H1 (cell line): ENCODE data around the gene TWIST2. TPM values are rescaled to one million over a fixed set of nuclear protein-coding genes. Genes with fewer than 3 reads are reported as not detected.

Experiments
- CTCF ChIA-PET: fragments of 300-600 bp; sonication (Branson Sonifier 250); formaldehyde crosslinking; loops from one replicate; lab custom pipeline; 2021; ENCODE audit not compliant: partially characterized antibody; lab: Charles Lee
- POLR2A ChIA-PET: fragments of 300-600 bp; sonication (Branson Sonifier 250); formaldehyde crosslinking; loops from one replicate; lab custom pipeline; 2021; ENCODE audit warnings: inconsistent platforms; ENCODE audit not compliant: partially characterized antibody; lab: Charles Lee
- DNase-seq, 2 experiments: peaks; one replicate each; pipeline versions ENCODE4 v3.0.0 to v3.0.0-alpha.2; 2010 to 2022; ENCODE audit warnings: low spot score in 2 of 2, low read depth in 1 of 2, mixed read lengths in 1 of 2
- FAIRE-seq: peaks from 2 replicates; lab custom pipeline; 2011; peaks lifted over from hg19 to GRCh38; lab: Jason Lieb, UNC
- H2AFZ ChIP-seq: 2 replicates; pipeline ENCODE4 v1.8.1; 2012; ENCODE audit warnings: low read length, inconsistent platforms
- H2AK5ac ChIP-seq: 2 replicates; pipeline ENCODE4 v1.6.1; 2013; ENCODE audit warnings: low read depth, low read length
- H2BK120ac ChIP-seq: replicated peaks from 2 replicates; pipeline ENCODE3; 2013; ENCODE audit warnings: low read depth, low read length, inconsistent platforms
- H2BK12ac ChIP-seq: 2 replicates; pipeline ENCODE4 v1.6.1; 2013; ENCODE audit warnings: low read depth, low read length
- H2BK15ac ChIP-seq: 2 replicates; pipeline ENCODE4 v1.6.1; 2013; ENCODE audit warnings: low read length
- H2BK20ac ChIP-seq: 2 replicates; pipeline ENCODE4 v1.6.1; 2013; ENCODE audit warnings: low read length
- H2BK5ac ChIP-seq: 2 replicates; pipeline ENCODE4 v1.6.1; 2013; ENCODE audit warnings: low read depth, low read length
- H3K14ac ChIP-seq: 2 replicates; pipeline ENCODE4 v1.6.1; 2013; ENCODE audit warnings: inconsistent platforms; ENCODE audit not compliant: insufficient read length
- H3K18ac ChIP-seq: 2 replicates; pipeline ENCODE4 v1.6.1; 2013; ENCODE audit warnings: low read length; ENCODE audit errors: extremely low read depth
- H3K23ac ChIP-seq: 2 replicates; pipeline ENCODE4 v1.6.1; 2013; ENCODE audit warnings: inconsistent platforms; ENCODE audit not compliant: insufficient read length
- H3K23me2 ChIP-seq: 2 replicates; pipeline ENCODE4 v1.6.1; 2013; ENCODE audit warnings: low read depth, low read length
- H3K27ac ChIP-seq: 2 replicates; pipeline ENCODE4 v1.6.1; 2011; ENCODE audit warnings: low read depth, low read length, inconsistent platforms
- H3K27me3 ChIP-seq, 4 experiments: replicated peaks in 1 of 4; 1 replicate in 1 of 4; 2 replicates in 3 of 4; pipeline versions ENCODE4 v1.6.1 to v1.8.1; 2011 to 2013; ENCODE audit warnings: low read length in 3 of 4, mild to moderate bottlenecking in 3 of 4, inconsistent platforms in 2 of 4, mixed read lengths in 2 of 4, moderate library complexity in 1 of 4; ENCODE audit not compliant: control insufficient read depth in 3 of 4, insufficient read depth in 3 of 4; ENCODE audit errors: extremely low read depth in 1 of 4
- H3K36me3 ChIP-seq, 4 experiments: 2 replicates each; pipeline versions ENCODE4 v1.6.1 to v1.8.1; 2011 to 2013; ENCODE audit warnings: mild to moderate bottlenecking in 4 of 4, low read length in 3 of 4, moderate library complexity in 2 of 4, control low read depth in 1 of 4, inconsistent platforms in 1 of 4; ENCODE audit not compliant: insufficient read depth in 4 of 4, control insufficient read depth in 2 of 4
- H3K4ac ChIP-seq: replicated peaks from 2 replicates; pipeline ENCODE3; 2013; ENCODE audit warnings: low read length, low read depth, mixed read lengths, inconsistent platforms; ENCODE audit not compliant: insufficient read length
- H3K4me1 ChIP-seq, 4 experiments: replicated peaks in 1 of 4; 1 replicate in 1 of 4; 2 replicates in 3 of 4; pipeline versions ENCODE4 v1.6.1 to v1.8.1; 2011 to 2013; ENCODE audit warnings: low read length in 3 of 4, inconsistent platforms in 2 of 4, mixed read lengths in 1 of 4; ENCODE audit not compliant: insufficient read depth in 4 of 4, control insufficient read depth in 3 of 4
- H3K4me2 ChIP-seq, 2 experiments: 2 replicates each; pipeline versions ENCODE4 v1.6.1 to v1.8.1; 2011 to 2013; ENCODE audit warnings: low read depth in 2 of 2, low read length in 2 of 2, control low read depth in 1 of 2, inconsistent platforms in 1 of 2, mild to moderate bottlenecking in 1 of 2; ENCODE audit not compliant: insufficient read depth in 1 of 2
- H3K4me3 ChIP-seq, 4 experiments: fragments of 200-600, 300-600 bp in 1 of 4; sonication (generic), shearing (Covaris generic), sonication (Bioruptor Twin) in 1 of 4; 2 replicates each; pipeline versions ENCODE4 v1.5.1 to v1.8.1; 2011 to 2016; ENCODE audit warnings: low read length in 4 of 4, low read depth in 3 of 4, control low read depth in 2 of 4, inconsistent platforms in 2 of 4, mild to moderate bottlenecking in 2 of 4, mixed read lengths in 1 of 4, moderate library complexity in 1 of 4; ENCODE audit not compliant: insufficient read depth in 2 of 4; ENCODE audit errors: extremely low read depth in 1 of 4
- H3K56ac ChIP-seq: replicated peaks from 2 replicates; pipeline ENCODE3; 2013; ENCODE audit warnings: low read depth, mild to moderate bottlenecking, mixed read lengths, low read length, inconsistent platforms; ENCODE audit not compliant: insufficient read length
- H3K79me1 ChIP-seq: 2 replicates; pipeline ENCODE4 v1.6.1; 2013; ENCODE audit warnings: low read depth, low read length, control low read depth
- H3K79me2 ChIP-seq, 2 experiments: 2 replicates each; pipeline versions ENCODE4 v1.6.1 to v1.8.1; 2012 to 2013; ENCODE audit warnings: low read length in 2 of 2, mild to moderate bottlenecking in 2 of 2, inconsistent platforms in 1 of 2; ENCODE audit not compliant: insufficient read depth in 2 of 2, control insufficient read depth in 1 of 2
- H3K9ac ChIP-seq, 4 experiments: replicated peaks in 1 of 4; 1 replicate in 1 of 4; 2 replicates in 3 of 4; pipeline versions ENCODE4 v1.6.1 to v1.8.1; 2011 to 2013; ENCODE audit warnings: low read depth in 3 of 4, low read length in 3 of 4, control low read depth in 2 of 4, mild to moderate bottlenecking in 2 of 4, moderate library complexity in 2 of 4, inconsistent platforms in 1 of 4; ENCODE audit errors: extremely low read depth in 1 of 4
- H3K9me3 ChIP-seq, 2 experiments: 2 replicates each; pipeline versions ENCODE4 v1.6.1 to v1.8.1; 2012 to 2013; ENCODE audit warnings: mild to moderate bottlenecking in 2 of 2, moderate library complexity in 2 of 2, control low read depth in 1 of 2, inconsistent platforms in 1 of 2, low read depth in 1 of 2, low read length in 1 of 2, mixed read lengths in 1 of 2; ENCODE audit not compliant: insufficient read depth in 2 of 2
- H4K20me1 ChIP-seq, 2 experiments: replicated peaks in 1 of 2; 2 replicates each; pipeline versions ENCODE3 to v1.8.1; 2011 to 2013; ENCODE audit warnings: inconsistent platforms in 2 of 2, low read length in 2 of 2, mild to moderate bottlenecking in 1 of 2; ENCODE audit not compliant: insufficient read depth in 2 of 2, control insufficient read depth in 1 of 2
- H4K5ac ChIP-seq: 2 replicates; pipeline ENCODE4 v1.6.1; 2013; ENCODE audit warnings: low read length, low read depth, mixed read lengths, inconsistent platforms; ENCODE audit not compliant: insufficient read length
- H4K8ac ChIP-seq: 2 replicates; pipeline ENCODE4 v1.8.0; 2013; ENCODE audit warnings: mild to moderate bottlenecking, moderate library complexity, low read length, inconsistent platforms; ENCODE audit not compliant: insufficient read depth; ENCODE audit errors: extremely low read depth
- H4K91ac ChIP-seq: replicated peaks from 2 replicates; pipeline ENCODE3; 2013; ENCODE audit warnings: low read length, mixed read lengths, inconsistent platforms; ENCODE audit not compliant: insufficient read length
- BACH1 ChIP-seq: IDR thresholded peaks from 2 replicates; pipeline ENCODE4 v1.6.1; 2012; ENCODE audit warnings: low read length, improper control_type of control experiment
- CHD2 ChIP-seq: IDR thresholded peaks from 2 replicates; pipeline ENCODE4 v1.6.1; 2012; ENCODE audit warnings: low read length, improper control_type of control experiment
- EGR1 ChIP-seq: IDR thresholded peaks from 2 replicates; pipeline ENCODE4 v1.6.1; 2011; ENCODE audit warnings: low read depth, low read length, borderline replicate concordance
- KDM5A ChIP-seq: fragments of 200-600 bp; IDR thresholded peaks from 2 replicates; pipeline ENCODE4 v1.7.1; 2012; ENCODE audit warnings: mild to moderate bottlenecking, low read length, inconsistent platforms, mixed read lengths
- SP2 ChIP-seq: IDR thresholded peaks from 2 replicates; pipeline ENCODE4 v1.6.1; 2012; ENCODE audit warnings: mild to moderate bottlenecking, low read length, inconsistent platforms
- TAF1 ChIP-seq: IDR thresholded peaks from 2 replicates; pipeline ENCODE4 v1.6.1; 2011; ENCODE audit warnings: mild to moderate bottlenecking, low read depth, low read length
- TBP ChIP-seq: IDR thresholded peaks from 2 replicates; pipeline ENCODE4 v1.6.1; 2011; ENCODE audit warnings: low read depth, low read length, improper control_type of control experiment
- WGBS, 2 experiments: shearing (Covaris generic) in 1 of 2; methylation state at CpG; one replicate each; pipeline versions ENCODE4 v1.1.6 to v1.1.7; 2013 to 2015; ENCODE audit warnings: low lambda C conversion rate in 2 of 2, mixed read lengths in 2 of 2, inconsistent platforms in 1 of 2, low coverage in 1 of 2, missing lambda C conversion rate in 1 of 2; ENCODE audit not compliant: insufficient replicate concordance in 2 of 2, insufficient coverage in 1 of 2, insufficient read length in 1 of 2; ENCODE audit errors: extremely low coverage in 1 of 2, missing lambda C conversion rate in 1 of 2; 5-methylcytosine and 5-hydroxymethylcytosine counted together
- polyA plus RNA-seq, 7 experiments: library from polyadenylated mRNA; depleted of rRNA in 3 of 7; stranded (reverse) in 5 of 7; unstranded in 2 of 7; fragments of >200 nt in 5 of 7; fragments of 200-250 nt in 2 of 7; gene quantifications; 1 replicate in 5 of 7; 2 replicates in 1 of 7; 4 replicates in 1 of 7; pipeline versions ENCODE4 v1.2.1 to v1.2.3, GENCODE V29; 2011 to 2013; ENCODE audit warnings: missing spikeins in 2 of 7, mixed read lengths in 2 of 7
- total RNA-seq: library from RNA; stranded (reverse); fragmentation: NEBNext Ultra II Directional; extraction: Animal tissue kit (Norgen Biotek cat#: 25700); gene quantifications from 2 replicates; pipeline ENCODE4 v1.2.1, GENCODE V29; 2021

The TWIST2 gene
- total and polyA plus RNA-seq, 2 of the 8 experiments (the other 6 are each of a cell fraction or from before 2014, with no cell fraction given) = 2.6 to 4.3 TPM

- H3K4me3 ChIP-seq = no peak overlapping the region
- TF ChIP-seq KDM5A (no peak), CHD2 (no peak), EGR1 (no peak), SP2 (no peak), TBP (no peak), TAF1 (no peak), BACH1 (no peak)
- H3K79me1 ChIP-seq = no peaks in the 10 kb centered on the region
- H3K4me1 ChIP-seq = peaks cover 0 to 5% (median 3%) of the 10 kb centered on the region in 4 experiments; a peak in 3 of 7 replicates
- no peak overlapping the region for H2AK5ac ChIP-seq
- no peak overlapping the region for H3K27ac ChIP-seq
- no peak overlapping the region for H3K4me2 ChIP-seq
- H2BK120ac ChIP-seq = no peak overlapping the region
- no peak overlapping the region for H2BK15ac ChIP-seq
- no peaks in the 10 kb centered on the region for H4K20me1 ChIP-seq
- no peak for FAIRE-seq
- H3K79me2 ChIP-seq = no peaks in the 10 kb centered on the region
- no peak overlapping the region for H2BK12ac ChIP-seq
- H3K56ac ChIP-seq = no peak overlapping the region
- no peak overlapping the region for H4K5ac ChIP-seq
- POLR2A ChIA-PET = no interaction called here
- no peak overlapping the region for H4K91ac ChIP-seq
- H3K23ac ChIP-seq = no peak overlapping the region
- H3K9ac ChIP-seq = no peak overlapping the region
- no peak for DNase-seq
- no peak overlapping the region for H3K4ac ChIP-seq
- H3K14ac ChIP-seq = no peak overlapping the region
- WGBS, 2 experiments = 85% methylated on average over 6 of the region's 6 CpGs; no CpG with 5 or more reads in 1 of the 2 experiments
- no peak overlapping the region for H4K8ac ChIP-seq
- no peaks in the 10 kb centered on the region; a peak in 1 of 7 replicates for H3K27me3 ChIP-seq
- H2BK20ac ChIP-seq = no peak overlapping the region
- peaks cover 14 to 17% of the 10 kb centered on the region in 2 experiments; a peak in 3 of 4 replicates for H3K9me3 ChIP-seq
- H3K23me2 ChIP-seq = no peaks in the 10 kb centered on the region
- CTCF ChIA-PET = no interaction called here
- H2AFZ ChIP-seq = no peak overlapping the region
- no peak overlapping the region for H3K18ac ChIP-seq
- H3K36me3 ChIP-seq = no peaks in the 10 kb centered on the region
- no peak overlapping the region for H2BK5ac ChIP-seq
Measured at GRCh38 chr2:238820916-238821315, 27.0 kb upstream of the TWIST2 start.
